K562 (cell line): Measurements from ENCODE around the gene AP3S2. TPM values are rescaled to one million over a fixed set of nuclear protein-coding genes. Genes with fewer than 3 reads are reported as not detected.

Experiments used
- ARHGAP35 ChIP-seq: fragments of 450-650 bp; IDR thresholded peaks from 2 replicates; pipeline ENCODE4 v1.6.1; 2018; ENCODE audit not compliant: partially characterized antibody
- CREM ChIP-seq: IDR thresholded peaks from 2 replicates; pipeline ENCODE4 v1.6.1; 2014; ENCODE audit warnings: antibody characterized with exemption, low read depth
- FOXJ2 ChIP-seq: fragments of 200-800 bp; sonication (Bioruptor generic); IDR thresholded peaks from 2 replicates; pipeline ENCODE4 v1.6.1; 2016; ENCODE audit warnings: missing genetic modification characterization, missing compliant biosample characterization
- GTF2F1 ChIP-seq: IDR thresholded peaks from 2 replicates; pipeline ENCODE4 v1.6.1; 2011; ENCODE audit warnings: low read depth, low read length, improper control_type of control experiment
- HDAC2 ChIP-seq: fragments of 450-650 bp; IDR thresholded peaks from 2 replicates; pipeline ENCODE4 v1.6.1; 2016; ENCODE audit warnings: mild to moderate bottlenecking
- ILF3 ChIP-seq: fragments of 450-650 bp; IDR thresholded peaks from 2 replicates; pipeline ENCODE4 v1.6.1; 2018; ENCODE audit warnings: antibody characterized with exemption, mild to moderate bottlenecking, moderate library complexity, borderline replicate concordance
- LCOR ChIP-seq: sonication (generic); formaldehyde crosslinking; IDR thresholded peaks from 2 replicates; pipeline ENCODE4 v1.8.0; 2022; ENCODE audit warnings: mild to moderate bottlenecking, missing genetic modification reagents
- MBD2 ChIP-seq: sonication (generic); IDR thresholded peaks from 2 replicates; pipeline ENCODE4 v1.6.1; 2016; ENCODE audit warnings: low read depth, borderline replicate concordance
- NONO ChIP-seq, 2 experiments: fragments of 200-400 bp in 1 of 2; fragments of 450-650 bp in 1 of 2; formaldehyde crosslinking in 1 of 2; IDR thresholded peaks; 2 replicates each; pipeline ENCODE4 v1.6.1; 2017; ENCODE audit warnings: low read depth in 2 of 2, mild to moderate bottlenecking in 2 of 2, moderate library complexity in 2 of 2, low read length in 1 of 2
- SMARCA5 ChIP-seq: fragments of 450-650 bp; IDR thresholded peaks from 2 replicates; pipeline ENCODE4 v1.6.1; 2016
- STAG1 ChIP-seq: sonication (generic); formaldehyde crosslinking; IDR thresholded peaks from 2 replicates; pipeline ENCODE4 v1.5.0; 2020; ENCODE audit warnings: missing genetic modification reagents, borderline replicate concordance
- TBL1XR1 ChIP-seq, 2 experiments: IDR thresholded peaks; 2 replicates each; pipeline ENCODE4 v1.6.1; 2012; ENCODE audit warnings: improper control_type of control experiment in 2 of 2, low read length in 2 of 2, mild to moderate bottlenecking in 1 of 2
- TOE1 ChIP-seq, 2 experiments: fragments of 450-650 bp in 1 of 2; sonication (generic) in 1 of 2; formaldehyde crosslinking in 1 of 2; IDR thresholded peaks; 2 replicates each; pipeline versions ENCODE4 v1.7.1 to v1.8.0; 2016 to 2022; ENCODE audit warnings: borderline replicate concordance in 2 of 2, mild to moderate bottlenecking in 2 of 2, antibody characterized with exemption in 1 of 2, inconsistent platforms in 1 of 2, low read depth in 1 of 2, missing genetic modification reagents in 1 of 2, moderate library complexity in 1 of 2
- TSHZ1 ChIP-seq: fragments of 250-450 bp; sonication (Bioruptor Pico); IDR thresholded peaks from 2 replicates; pipeline ENCODE4 v1.4.0; 2020; ENCODE audit warnings: mild to moderate bottlenecking, moderate library complexity
- YY1 ChIP-seq, 3 experiments: IDR thresholded peaks; 2 replicates each; pipeline ENCODE4 v1.6.1; 2011; ENCODE audit warnings: low read length in 2 of 3, mild to moderate bottlenecking in 2 of 3, moderate library complexity in 2 of 3, borderline replicate concordance in 1 of 3, control low read depth in 1 of 3, low read depth in 1 of 3; ENCODE audit not compliant: insufficient read depth in 3 of 3, insufficient replicate concordance in 2 of 3, control insufficient read depth in 1 of 3, insufficient read length in 1 of 3; ENCODE audit errors: extremely low read depth in 1 of 3
- ZBED1 ChIP-seq: IDR thresholded peaks from 2 replicates; pipeline ENCODE4 v1.6.1; 2014
- ZBTB2 ChIP-seq: fragments of 450-650 bp; IDR thresholded peaks from 2 replicates; pipeline ENCODE4 v1.6.1; 2016; ENCODE audit warnings: antibody characterized with exemption
- ZNF583 ChIP-seq: fragments of 250-450 bp; sonication (Bioruptor Pico); IDR thresholded peaks from 2 replicates; pipeline ENCODE4 v1.4.0; 2020
- ZNF778 ChIP-seq: fragments of 450-650 bp; formaldehyde crosslinking; IDR thresholded peaks from 2 replicates; pipeline ENCODE4 v1.4.0; 2020; ENCODE audit warnings: mild to moderate bottlenecking, moderate library complexity
- polyA plus RNA-seq, 8 experiments: library from polyadenylated mRNA; depleted of rRNA in 4 of 8; stranded (reverse) in 5 of 8; unstranded in 3 of 8; fragments of >200 nt; fragmentation: Nextera tagmentation in 2 of 8; fragmentation: Illumina TruSeq in 1 of 8; extraction: Ambion mirVana in 2 of 8; extraction: Trizol in 1 of 8; gene quantifications; 2 replicates each; pipeline versions ENCODE4 v1.2.1 to v1.2.3, GENCODE V29; 2011 to 2014; ENCODE audit warnings: inconsistent platforms in 1 of 8, missing spikeins in 1 of 8
- total RNA-seq, 7 experiments: library from RNA; depleted of rRNA in 6 of 7; stranded (reverse); fragments of >200 nt in 6 of 7; fragmentation: Illumina TruSeq in 2 of 7; extraction: Trizol in 2 of 7; gene quantifications; 2 replicates each; pipeline versions ENCODE4 v1.2.1 to v1.2.3, GENCODE V29; 2011 to 2021; ENCODE audit warnings: low replicate concordance in 1 of 7
- TF ChIP-seq, protein P1 (sequence below): fragments of 450-650 bp; IDR thresholded peaks from one replicate; pipeline ENCODE4 v1.6.1; 2018; ENCODE audit warnings: mild to moderate bottlenecking, moderate library complexity; ENCODE audit not compliant: partially characterized antibody

The AP3S2 gene
- total and polyA plus RNA-seq, 9 of the 15 experiments (the other 6 are each of a cell fraction or from before 2014, with no cell fraction given), result 16.4 to 54.1 (median 37.4) TPM

GRCh38 chr15:89893696-89894447 lies at the start of gene AP3S2 (continued):
- TF ChIP-seq TBL1XR1 (IDR thresholded peaks at IDR 0.05; ENCODE audit: low read length in 2 of 2) (peak; percentile 9 to 75; a peak in 1 of 4 replicates), LCOR (CRISPR knock-in tag) (peak; percentile 98), TOE1 (IDR thresholded peaks at IDR 0.05; ENCODE audit: borderline replicate concordance) (peak; percentile 93), TOE1 (CRISPR knock-in tag; IDR thresholded peaks at IDR 0.05; ENCODE audit: borderline replicate concordance, low read depth) (peak; percentile 63; the same call in 1 of the 2 replicates), GTF2F1 (peak; percentile 90), MBD2 (peak; percentile 82; the same call in 1 of the 2 replicates), ILF3 (no peak), ZNF778 (no peak), SMARCA5 (0 out of 2 replicates have a peak, but pooled peaks have one; percentile 12), NONO (IDR thresholded peaks at IDR 0.05; ENCODE audit: low read depth in 2 of 2, low read length in 1 of 2) (peak in 1 of 2 experiments; percentile 87; a peak in 1 of 4 replicates), CREM (peak; percentile 91), ZNF583 (CRISPR knock-in tag) (0 out of 2 replicates have a peak, but pooled peaks have one; percentile 29), HDAC2 (peak; percentile 78), STAG1 (CRISPR knock-in tag) (no peak), ZBED1 (0 out of 2 replicates have a peak, but pooled peaks have one; percentile 60), YY1 (IDR thresholded peaks at IDR 0.05; ENCODE audit: borderline replicate concordance in 1 of 3, control insufficient read depth in 1 of 3, extremely low read depth in 1 of 3, insufficient read depth in 3 of 3, insufficient read length in 1 of 3, insufficient replicate concordance in 2 of 3, low read depth in 1 of 3, low read length in 2 of 3) (peak in 2 of 3 experiments; percentile 61 to 83), ZBTB2 (peak; percentile 23; the same call in 1 of the 2 replicates), TSHZ1 (CRISPR knock-in tag) (no peak), FOXJ2 (tag) (peak; percentile 80), ARHGAP35 (no peak)
- TF ChIP-seq, protein P1, sequence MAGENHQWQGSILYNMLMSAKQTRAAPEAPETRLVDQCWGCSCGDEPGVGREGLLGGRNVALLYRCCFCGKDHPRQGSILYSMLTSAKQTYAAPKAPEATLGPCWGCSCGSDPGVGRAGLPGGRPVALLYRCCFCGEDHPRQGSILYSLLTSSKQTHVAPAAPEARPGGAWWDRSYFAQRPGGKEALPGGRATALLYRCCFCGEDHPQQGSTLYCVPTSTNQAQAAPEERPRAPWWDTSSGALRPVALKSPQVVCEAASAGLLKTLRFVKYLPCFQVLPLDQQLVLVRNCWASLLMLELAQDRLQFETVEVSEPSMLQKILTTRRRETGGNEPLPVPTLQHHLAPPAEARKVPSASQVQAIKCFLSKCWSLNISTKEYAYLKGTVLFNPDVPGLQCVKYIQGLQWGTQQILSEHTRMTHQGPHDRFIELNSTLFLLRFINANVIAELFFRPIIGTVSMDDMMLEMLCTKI, result no peak
